HEK293 (cell line): ENCODE measurements around the gene DGKB.

Experiments
- CTCF ChIA-PET: fragments of 350-600 bp; formaldehyde crosslinking; extraction: SDS; loops from one replicate; lab custom pipeline; 2021; ENCODE audit warnings: antibody characterized with exemption; lab: Yijun Ruan, JAX
- POLR2A ChIA-PET: fragments of 300-600 bp; formaldehyde crosslinking; extraction: SDS; loops from one replicate; lab custom pipeline; 2020; ENCODE audit warnings: antibody characterized with exemption, inconsistent platforms; lab: Yijun Ruan, JAX
- H3K27ac ChIP-seq: fragments of 200-500 bp; sonication (Bioruptor generic); 2 replicates; pipeline ENCODE4 v1.5.1; 2014; ENCODE audit warnings: low read depth, low read length, control low read depth, inconsistent platforms; ENCODE audit errors: extremely low read depth
- H3K36me3 ChIP-seq, 2 experiments: fragments of 200-500 bp in 1 of 2; sonication (Bioruptor generic) in 1 of 2; 1 replicate in 1 of 2; 2 replicates in 1 of 2; pipeline ENCODE4 v1.5.1; 2014 to 2017; ENCODE audit warnings: inconsistent platforms in 2 of 2, low read length in 2 of 2; ENCODE audit not compliant: control insufficient read depth in 2 of 2, insufficient read depth in 1 of 2
- H3K4me1 ChIP-seq: fragments of 200-500 bp; sonication (Bioruptor generic); 2 replicates; pipeline ENCODE4 v1.5.1; 2014; ENCODE audit warnings: mild to moderate bottlenecking, low read length, inconsistent platforms; ENCODE audit not compliant: control insufficient read depth, insufficient read depth
- H3K4me3 ChIP-seq: 2 replicates; pipeline ENCODE4 v1.5.1; 2011; ENCODE audit warnings: low read depth, mild to moderate bottlenecking, control low read depth, low read length, moderate library complexity
- H3K9me3 ChIP-seq: fragments of 200-500 bp; sonication (Bioruptor generic); 2 replicates; pipeline ENCODE4 v1.5.1; 2014; ENCODE audit warnings: low read depth, low read length, inconsistent platforms; ENCODE audit not compliant: control insufficient read depth, insufficient read depth
- BCL11A ChIP-seq: fragments of 450-650 bp; formaldehyde crosslinking; IDR thresholded peaks from 2 replicates; pipeline ENCODE4 v1.5.1; 2016; ENCODE audit warnings: low read depth, missing biosample characterization, missing genetic modification characterization
- BCL6B ChIP-seq: fragments of 450-650 bp; formaldehyde crosslinking; IDR thresholded peaks from 2 replicates; pipeline ENCODE4 v1.5.1; 2017; ENCODE audit warnings: missing biosample characterization, missing genetic modification characterization
- KLF16 ChIP-seq: fragments of 450-650 bp; formaldehyde crosslinking; IDR thresholded peaks from 2 replicates; pipeline ENCODE4 v1.5.1; 2017; ENCODE audit warnings: missing biosample characterization, missing genetic modification characterization
- PRDM1 ChIP-seq: fragments of 450-650 bp; formaldehyde crosslinking; IDR thresholded peaks from 2 replicates; pipeline ENCODE4; 2016; ENCODE audit warnings: missing biosample characterization, missing genetic modification characterization
- REST ChIP-seq: fragments of 450-650 bp; formaldehyde crosslinking; IDR thresholded peaks from 2 replicates; pipeline ENCODE4 v1.5.1; 2016; ENCODE audit warnings: missing biosample characterization, missing genetic modification characterization
- YY2 ChIP-seq: fragments of 450-650 bp; formaldehyde crosslinking; IDR thresholded peaks from 2 replicates; pipeline ENCODE4 v1.5.1; 2016; ENCODE audit warnings: missing biosample characterization, missing genetic modification characterization
- ZBTB10 ChIP-seq: fragments of 450-650 bp; formaldehyde crosslinking; IDR thresholded peaks from 2 replicates; pipeline ENCODE4 v1.5.1; 2016; ENCODE audit warnings: missing biosample characterization, missing genetic modification characterization
- ZNF16 ChIP-seq: fragments of 450-650 bp; formaldehyde crosslinking; IDR thresholded peaks from 2 replicates; pipeline ENCODE4 v1.5.1; 2016; ENCODE audit warnings: low read depth, missing biosample characterization, missing genetic modification characterization
- ZNF174 ChIP-seq: fragments of 450-650 bp; formaldehyde crosslinking; IDR thresholded peaks from 2 replicates; pipeline ENCODE4 v1.5.0; 2017; ENCODE audit warnings: missing biosample characterization, mild to moderate bottlenecking, missing genetic modification characterization
- ZNF202 ChIP-seq: fragments of 450-650 bp; formaldehyde crosslinking; IDR thresholded peaks from 2 replicates; pipeline ENCODE4 v1.5.1; 2016; ENCODE audit warnings: missing biosample characterization, missing genetic modification characterization, borderline replicate concordance
- ZNF223 ChIP-seq: fragments of 450-650 bp; formaldehyde crosslinking; IDR thresholded peaks from 2 replicates; pipeline ENCODE4 v1.5.1; 2016; ENCODE audit warnings: missing biosample characterization, missing genetic modification characterization
- ZNF248 ChIP-seq: fragments of 450-650 bp; formaldehyde crosslinking; IDR thresholded peaks from 2 replicates; pipeline ENCODE4 v1.5.1; 2017; ENCODE audit warnings: missing biosample characterization, missing genetic modification characterization
- ZNF335 ChIP-seq: fragments of 450-650 bp; formaldehyde crosslinking; conservative IDR thresholded peaks from 2 replicates; pipeline ENCODE4 v1.5.1; 2016; ENCODE audit warnings: missing biosample characterization, missing genetic modification characterization
- ZNF426 ChIP-seq: fragments of 450-650 bp; formaldehyde crosslinking; IDR thresholded peaks from 2 replicates; pipeline ENCODE4 v1.5.1; 2017; ENCODE audit warnings: missing biosample characterization, missing genetic modification characterization, mild to moderate bottlenecking, inconsistent platforms, moderate library complexity
- ZNF501 ChIP-seq: fragments of 450-650 bp; formaldehyde crosslinking; IDR thresholded peaks from 2 replicates; pipeline ENCODE4 v1.5.1; 2016; ENCODE audit warnings: missing biosample characterization, missing genetic modification characterization
- ZNF518A ChIP-seq: fragments of 450-650 bp; formaldehyde crosslinking; conservative IDR thresholded peaks from 2 replicates; pipeline ENCODE4 v1.5.1; 2016; ENCODE audit warnings: low read depth, missing biosample characterization, missing genetic modification characterization
- ZNF600 ChIP-seq: fragments of 450-650 bp; formaldehyde crosslinking; IDR thresholded peaks from 2 replicates; pipeline ENCODE4 v1.5.1; 2016; ENCODE audit warnings: missing biosample characterization, missing genetic modification characterization
- ZNF610 ChIP-seq: fragments of 450-650 bp; formaldehyde crosslinking; IDR thresholded peaks from 2 replicates; pipeline ENCODE4 v1.5.1; 2016; ENCODE audit warnings: missing biosample characterization, missing genetic modification characterization, borderline replicate concordance
- ZNF660 ChIP-seq: fragments of 450-650 bp; IDR thresholded peaks from 2 replicates; pipeline ENCODE4 v1.5.1; 2018; ENCODE audit warnings: missing biosample characterization, mild to moderate bottlenecking, missing genetic modification characterization
- ZNF792 ChIP-seq: fragments of 450-650 bp; formaldehyde crosslinking; IDR thresholded peaks from 2 replicates; pipeline ENCODE4 v1.5.1; 2016; ENCODE audit warnings: missing biosample characterization, missing genetic modification characterization

DGKB gene

GRCh38 chr7:14351167-14351566 is 551.4 kb downstream of the DGKB start:
- ChIA-PET POLR2A (no interaction called here), CTCF (interaction anchor here (0.7 kb wide), 1 partner anchor 9 kb away, joined by 3 read pairs; no protein-coding TSS in a partner anchor)
- Histone ChIP-seq H3K36me3 (no peaks in the 10 kb centered on the region), H3K4me3 (no peak overlapping the region), H3K27ac (no peak overlapping the region), H3K9me3 (no peaks in the 10 kb centered on the region), H3K4me1 (no peaks in the 10 kb centered on the region)
- TF ChIP-seq BCL11A (tag by site-specific recombination) = no peak
- TF ChIP-seq ZNF792 = no peak
- TF ChIP-seq ZNF335 (tag by site-specific recombination) = no peak
- no peak for TF ChIP-seq YY2 (tag by site-specific recombination)
- no peak for TF ChIP-seq ZNF16
- TF ChIP-seq ZNF610 (tag by site-specific recombination) = no peak
- no peak for TF ChIP-seq ZNF660 (tag by site-specific recombination)
- no peak for TF ChIP-seq KLF16
- TF ChIP-seq REST (tag by site-specific recombination) = no peak
- no peak for TF ChIP-seq BCL6B (tag by site-specific recombination)
- no peak for TF ChIP-seq ZNF223 (tag by site-specific recombination)
- no peak for TF ChIP-seq ZNF501 (tag by site-specific recombination)
- no peak for TF ChIP-seq ZNF174 (tag by site-specific recombination)
- TF ChIP-seq ZNF600 (tag by site-specific recombination) = no peak
- TF ChIP-seq ZNF248 = no peak
- no peak for TF ChIP-seq ZBTB10 (tag by site-specific recombination)
- TF ChIP-seq PRDM1 (tag by site-specific recombination) = no peak
- no peak for TF ChIP-seq ZNF426 (tag by site-specific recombination)
- TF ChIP-seq ZNF202 (tag by site-specific recombination) = no peak
- TF ChIP-seq ZNF518A (tag by site-specific recombination) = no peak
